Measurements from ENCODE around the gene RUBCNL. TPM values are rescaled to one million over a fixed set of nuclear protein-coding genes. Genes with fewer than 3 reads are reported as not detected.

The RUBCNL gene
- polyA plus RNA-seq, 1 experiment, result 0.36 TPM

DNA sequence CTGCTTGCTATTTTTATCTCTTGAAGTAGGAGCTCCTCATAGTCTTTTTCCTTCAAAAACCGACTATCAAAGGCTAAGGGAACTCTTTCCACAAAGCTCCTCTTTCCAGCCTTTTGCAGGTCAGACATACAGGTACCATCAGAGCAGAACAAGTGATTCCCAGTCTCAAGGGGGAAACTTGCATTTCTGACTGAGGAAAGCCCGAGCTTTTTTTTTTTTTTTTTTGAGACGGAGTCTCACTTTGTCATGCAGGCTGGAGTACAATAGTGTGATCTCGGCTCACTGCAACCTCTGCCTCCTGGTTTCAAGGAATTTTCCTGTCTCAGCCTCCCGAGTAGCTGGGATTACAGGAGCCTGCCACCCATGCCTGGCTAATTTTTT lies 32.0 kb downstream of the RUBCNL start:
- no peak for DNase-seq (ENCODE audit: low read depth)
- TF ChIP-seq, protein P1, sequence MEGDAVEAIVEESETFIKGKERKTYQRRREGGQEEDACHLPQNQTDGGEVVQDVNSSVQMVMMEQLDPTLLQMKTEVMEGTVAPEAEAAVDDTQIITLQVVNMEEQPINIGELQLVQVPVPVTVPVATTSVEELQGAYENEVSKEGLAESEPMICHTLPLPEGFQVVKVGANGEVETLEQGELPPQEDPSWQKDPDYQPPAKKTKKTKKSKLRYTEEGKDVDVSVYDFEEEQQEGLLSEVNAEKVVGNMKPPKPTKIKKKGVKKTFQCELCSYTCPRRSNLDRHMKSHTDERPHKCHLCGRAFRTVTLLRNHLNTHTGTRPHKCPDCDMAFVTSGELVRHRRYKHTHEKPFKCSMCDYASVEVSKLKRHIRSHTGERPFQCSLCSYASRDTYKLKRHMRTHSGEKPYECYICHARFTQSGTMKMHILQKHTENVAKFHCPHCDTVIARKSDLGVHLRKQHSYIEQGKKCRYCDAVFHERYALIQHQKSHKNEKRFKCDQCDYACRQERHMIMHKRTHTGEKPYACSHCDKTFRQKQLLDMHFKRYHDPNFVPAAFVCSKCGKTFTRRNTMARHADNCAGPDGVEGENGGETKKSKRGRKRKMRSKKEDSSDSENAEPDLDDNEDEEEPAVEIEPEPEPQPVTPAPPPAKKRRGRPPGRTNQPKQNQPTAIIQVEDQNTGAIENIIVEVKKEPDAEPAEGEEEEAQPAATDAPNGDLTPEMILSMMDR (IDR thresholded peaks at IDR 0.05; ENCODE audit: insufficient read depth, low read depth, low read length), result no peak
- Histone ChIP-seq H3K4me3 (ENCODE audit: low read depth, low read length) (no peak overlapping the region), H3K36me3 (ENCODE audit: control insufficient read depth, insufficient read depth, low read length) (no peaks in the 10 kb centered on the region), H3K27me3 (ENCODE audit: control insufficient read depth, insufficient read depth, low read length) (no peaks in the 10 kb centered on the region)
- POLR2A ChIA-PET, result interaction anchor here (1.2 kb wide), 1 partner anchor 313 kb away, joined by 3 read pairs; no protein-coding TSS in a partner anchor
- CTCF ChIA-PET, result interaction anchor here (1.0 to 1.5 kb wide), 3 partner anchors 10 to 178 kb away, joined by 3 to 7 read pairs (median 3); no protein-coding TSS in a partner anchor

DNA sequence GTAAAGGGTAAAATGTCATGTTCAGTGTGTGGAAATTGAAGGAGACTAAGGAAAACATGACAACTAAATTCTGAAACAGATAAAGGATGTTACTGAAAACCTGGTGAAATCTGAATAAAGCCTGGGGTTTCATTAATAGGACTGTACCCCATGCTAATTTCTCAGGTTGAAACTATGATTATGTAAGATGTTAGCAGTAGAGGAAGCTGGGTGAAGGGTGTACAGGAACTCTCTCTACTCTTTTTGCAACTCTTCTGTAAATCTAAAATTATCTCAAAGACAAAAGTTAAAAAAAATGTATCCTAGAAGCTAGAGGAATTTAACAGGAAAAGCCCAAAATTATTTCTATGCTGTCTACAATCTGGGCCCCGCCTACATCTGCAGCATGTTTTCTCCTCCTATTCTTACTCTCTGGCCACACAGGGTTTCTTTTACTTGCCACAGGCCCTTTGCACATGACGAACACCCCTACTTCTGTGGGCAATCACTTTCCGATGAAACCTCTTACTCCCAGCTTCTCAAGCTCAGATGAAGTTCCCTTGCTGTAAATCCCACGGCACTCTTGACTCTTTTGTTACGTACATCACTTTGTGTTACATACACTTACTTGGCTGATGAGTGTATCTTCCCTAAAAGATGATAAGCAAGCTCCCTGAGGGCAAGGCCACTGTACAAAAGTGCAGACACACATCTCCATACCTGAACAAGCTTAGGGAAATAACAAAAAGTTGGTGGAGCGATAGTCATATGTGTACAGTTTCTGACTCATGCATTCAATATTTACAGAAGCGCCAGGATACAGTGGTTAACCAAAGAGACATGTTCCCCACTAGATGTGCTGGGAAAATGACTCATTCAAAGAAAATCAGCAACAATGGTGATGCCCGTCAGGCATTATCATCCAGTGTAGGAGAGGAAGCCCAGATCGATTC lies 32.6 kb downstream of the RUBCNL start:
- Histone ChIP-seq H3K36me3 (ENCODE audit: control insufficient read depth, insufficient read depth, low read length) (no peaks in the 10 kb centered on the region), H3K4me3 (ENCODE audit: low read depth, low read length) (no peak overlapping the region), H3K27me3 (ENCODE audit: control insufficient read depth, insufficient read depth, low read length) (no peaks in the 10 kb centered on the region)
- peak; percentile 85 for DNase-seq (ENCODE audit: low read depth)
- POLR2A ChIA-PET, result interaction anchor here (0.7 to 1.2 kb wide), 2 partner anchors 314 to 439 kb away, joined by 3 read pairs; no protein-coding TSS in a partner anchor
- CTCF ChIA-PET, result interaction anchor here (1.0 to 1.5 kb wide), 2 partner anchors 9 to 177 kb away, joined by 3 to 7 read pairs; no protein-coding TSS in a partner anchor
- TF ChIP-seq, protein P1 (IDR thresholded peaks at IDR 0.05; ENCODE audit: insufficient read depth, low read depth, low read length), result no peak

DNA sequence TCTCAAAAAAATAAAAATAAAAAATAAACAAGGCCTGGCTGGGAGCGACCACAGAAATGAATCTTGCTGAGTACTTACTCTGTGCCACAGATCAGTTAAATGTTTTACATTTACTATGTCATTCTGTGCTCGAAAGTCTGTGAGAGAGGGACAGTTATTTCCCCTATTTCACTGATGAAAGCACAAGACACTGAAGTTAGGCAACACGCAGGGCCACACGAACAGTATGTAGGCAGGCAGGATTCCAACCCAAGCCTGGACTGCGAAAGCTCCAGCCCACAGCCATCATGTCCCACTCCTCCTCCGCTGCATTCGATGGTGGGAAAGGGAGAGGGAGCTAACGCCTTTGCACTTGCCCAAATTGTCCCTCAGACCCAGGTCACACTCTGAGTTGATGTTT lies 34.2 kb downstream of the RUBCNL start:
- Histone ChIP-seq H3K4me3 (ENCODE audit: low read depth, low read length) (no peak overlapping the region), H3K36me3 (ENCODE audit: control insufficient read depth, insufficient read depth, low read length) (no peaks in the 10 kb centered on the region), H3K27me3 (ENCODE audit: control insufficient read depth, insufficient read depth, low read length) (no peaks in the 10 kb centered on the region)
- no peak for DNase-seq (ENCODE audit: low read depth)
- TF ChIP-seq, protein P1 (IDR thresholded peaks at IDR 0.05; ENCODE audit: insufficient read depth, low read depth, low read length), result no peak
- ChIA-PET CTCF (no interaction called here), POLR2A (no interaction called here)

DNA sequence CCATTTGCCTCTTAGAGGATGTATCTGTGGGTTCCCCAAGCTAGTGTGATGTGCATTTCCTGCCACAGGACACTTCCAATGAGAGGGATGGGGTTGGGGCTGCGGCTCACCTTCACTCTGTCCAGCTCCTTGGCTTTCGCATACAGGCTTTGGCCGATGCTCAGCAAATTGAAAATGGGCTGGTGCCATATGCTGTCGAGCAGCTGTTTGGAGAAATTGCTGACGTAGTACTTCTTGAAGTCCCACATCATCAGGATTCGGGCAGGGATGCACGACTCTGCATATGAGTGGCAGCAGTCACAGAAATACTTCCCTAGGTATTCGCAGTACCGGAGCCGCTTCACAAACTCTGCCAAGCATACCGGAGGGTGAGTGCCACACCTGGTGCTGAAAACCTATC lies 37.0 kb downstream of the RUBCNL start:
- CTCF ChIA-PET, result interaction anchor here (0.6 kb wide), 1 partner anchor 88 kb away, joined by 3 read pairs; no protein-coding TSS in a partner anchor
- no peak overlapping the region for H3K4me3 ChIP-seq (ENCODE audit: low read depth, low read length)

DNA sequence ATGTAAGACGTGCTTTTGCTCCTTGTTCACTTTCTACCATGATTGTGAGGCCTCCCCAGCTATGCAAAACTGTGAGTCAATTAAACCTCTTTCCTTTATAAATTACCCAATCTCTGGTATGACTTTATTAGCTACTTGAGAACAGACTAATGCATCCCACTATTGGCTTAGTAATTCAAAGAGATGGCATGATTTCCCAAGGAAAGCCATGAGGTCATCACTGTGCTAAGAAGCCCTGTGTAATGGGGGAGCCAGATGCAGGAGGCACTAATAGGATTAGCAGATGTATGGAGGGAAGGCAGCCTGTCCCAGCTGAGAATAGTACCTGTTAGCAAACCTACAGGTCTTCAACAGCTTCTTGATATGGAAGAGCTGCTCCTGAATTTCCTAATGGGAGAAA lies 38.1 kb downstream of the RUBCNL start:
- ChIA-PET POLR2A (no interaction called here), CTCF (no interaction called here)
- TF ChIP-seq, protein P1 (IDR thresholded peaks at IDR 0.05; ENCODE audit: insufficient read depth, low read depth, low read length), result no peak
- no peaks in the 10 kb centered on the region for H3K36me3 ChIP-seq (ENCODE audit: control insufficient read depth, insufficient read depth, low read length)
- peaks cover 2% of the 10 kb centered on the region; the same call in 1 of the 2 replicates for H3K27me3 ChIP-seq (ENCODE audit: control insufficient read depth, insufficient read depth, low read length)
- no peak for DNase-seq (ENCODE audit: low read depth)
- H3K4me3 ChIP-seq (ENCODE audit: low read depth, low read length), result no peak overlapping the region

More for the DNA sequence above, 37.0 kb downstream of the RUBCNL start:
- Histone ChIP-seq H3K27me3 (ENCODE audit: control insufficient read depth, insufficient read depth, low read length) (no peaks in the 10 kb centered on the region; the same call in 1 of the 2 replicates), H3K36me3 (ENCODE audit: control insufficient read depth, insufficient read depth, low read length) (no peaks in the 10 kb centered on the region)
- POLR2A ChIA-PET, result no interaction called here
- TF ChIP-seq, protein P1 (IDR thresholded peaks at IDR 0.05; ENCODE audit: insufficient read depth, low read depth, low read length), result no peak
- DNase-seq (ENCODE audit: low read depth), result no peak

All from BJ (cell line).